Activated naive CD8-positive, alpha-beta T cell treated with anti-CD3 and anti-CD28 coated beads, Interleukin-2, amount 50 U/mL, for 16 hours (primary cell): ENCODE measurements around the gene CCR7.
"Not testable (repeated sequence)": the region's sequence is repeated elsewhere in the genome, so short reads cannot be mapped to it uniquely, and the experiment has no call there.

Experiments used
- DNase-seq: peaks from one replicate; pipeline ENCODE4 v3.0.0-alpha.2; 2020; ENCODE audit warnings: low read depth, low spot score

CCR7 gene

DNA sequence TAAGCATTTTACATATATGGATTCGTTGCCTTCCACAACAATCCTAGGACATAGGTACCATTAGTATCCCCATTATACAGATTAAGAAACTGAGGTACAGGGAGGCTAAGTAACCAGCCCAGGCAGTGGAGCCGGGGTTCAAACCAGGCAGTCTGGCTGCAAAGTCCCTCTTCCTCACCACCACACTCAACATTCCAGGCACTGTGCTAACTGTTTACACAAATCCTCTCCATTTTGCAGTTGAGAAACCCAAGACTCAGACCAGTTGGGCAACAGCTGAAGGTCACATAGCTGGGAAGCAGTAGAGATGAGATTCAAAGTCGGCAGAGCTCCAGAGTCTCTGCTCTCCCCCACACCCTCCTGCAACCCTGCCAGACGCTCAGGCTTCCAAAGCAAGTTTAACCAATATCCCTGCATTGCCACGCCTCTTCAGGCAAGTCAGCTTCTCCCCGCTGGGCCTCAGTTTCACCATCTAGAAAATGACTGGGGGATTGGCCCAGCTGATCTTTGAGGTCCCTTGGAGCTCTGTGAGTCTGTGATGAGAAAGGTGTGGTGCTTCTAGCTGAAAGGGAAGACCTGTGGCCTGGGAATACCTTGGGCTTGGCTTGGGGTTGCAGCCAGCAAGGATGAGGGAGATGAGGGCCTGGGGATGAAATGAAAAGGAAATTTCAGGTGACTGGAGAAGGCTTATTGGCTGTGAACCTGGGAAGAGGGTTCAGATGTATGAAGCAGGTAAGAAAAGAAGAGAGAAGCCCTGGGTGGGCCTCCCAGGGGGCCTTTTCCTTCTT, 14.0 kb downstream of the CCR7 start:
- DNase-seq, result no peak

GRCh38 chr17:40550608-40551007, 14.7 kb downstream of the CCR7 start:
- no peak for DNase-seq

GRCh38 chr17:40548982-40549685, 16.1 kb downstream of the CCR7 start:
- DNase-seq, result no peak

- DNase-seq, result no peak
Observed at GRCh38 chr17:40548491-40548981, 16.7 kb downstream of the CCR7 start.

GRCh38 chr17:40547785-40548478, 17.3 kb downstream of the CCR7 start:
- no peak for DNase-seq

DNA sequence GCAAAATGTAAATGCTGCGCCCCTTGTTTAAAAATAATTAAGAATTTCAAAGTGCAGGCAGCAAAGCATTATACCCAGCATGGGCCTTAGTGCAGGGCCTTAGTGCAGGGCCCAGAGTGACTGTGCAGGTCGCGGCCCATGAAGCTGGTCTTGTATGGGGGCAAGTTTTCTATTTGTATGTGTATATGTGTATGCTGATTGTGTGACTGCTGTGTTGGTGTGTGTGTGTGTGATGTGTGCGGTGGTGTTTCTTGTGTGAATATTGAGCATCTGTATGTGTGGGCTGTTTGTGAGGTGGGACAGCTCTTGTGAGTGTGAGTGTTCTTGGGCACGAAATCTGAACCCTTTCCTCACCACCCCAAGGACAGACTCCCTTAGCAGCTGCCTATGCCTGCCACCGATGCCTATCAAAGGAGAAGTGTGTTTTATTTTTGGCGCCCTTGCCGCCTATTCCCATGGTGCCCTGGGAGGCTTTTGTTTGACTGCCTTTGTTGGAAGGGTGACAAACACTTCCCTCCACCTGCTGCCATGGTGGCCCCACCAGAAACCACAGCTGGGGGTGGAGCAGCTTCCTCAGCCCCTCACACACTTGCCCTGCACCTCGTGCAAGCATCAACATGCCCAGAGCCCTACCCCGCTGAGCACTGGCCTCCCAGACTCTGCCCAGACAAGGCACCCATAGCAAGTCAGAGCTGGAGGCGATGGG, 18.0 kb downstream of the CCR7 start:
- no peak for DNase-seq

DNA sequence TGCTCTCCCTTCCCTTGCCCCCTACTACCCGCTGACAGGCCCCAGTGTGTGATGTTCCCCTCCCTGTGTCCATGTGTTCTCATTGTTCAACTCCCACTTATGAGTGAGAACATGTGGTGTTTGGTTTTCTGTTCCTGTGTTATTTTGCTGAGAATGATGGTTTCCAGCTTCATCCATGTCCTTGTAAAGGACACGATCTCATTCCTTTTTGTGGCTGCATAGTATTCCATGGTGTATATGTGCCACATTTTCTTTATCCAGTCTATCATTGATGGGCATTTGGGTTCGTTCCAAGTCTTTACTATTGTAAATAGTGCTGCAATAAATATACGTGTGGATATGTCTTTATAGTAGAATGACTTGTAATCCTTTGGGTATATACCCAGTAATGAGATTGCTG, 18.8 kb downstream of the CCR7 start:
- DNase-seq, result not testable (repeated sequence)

DNA sequence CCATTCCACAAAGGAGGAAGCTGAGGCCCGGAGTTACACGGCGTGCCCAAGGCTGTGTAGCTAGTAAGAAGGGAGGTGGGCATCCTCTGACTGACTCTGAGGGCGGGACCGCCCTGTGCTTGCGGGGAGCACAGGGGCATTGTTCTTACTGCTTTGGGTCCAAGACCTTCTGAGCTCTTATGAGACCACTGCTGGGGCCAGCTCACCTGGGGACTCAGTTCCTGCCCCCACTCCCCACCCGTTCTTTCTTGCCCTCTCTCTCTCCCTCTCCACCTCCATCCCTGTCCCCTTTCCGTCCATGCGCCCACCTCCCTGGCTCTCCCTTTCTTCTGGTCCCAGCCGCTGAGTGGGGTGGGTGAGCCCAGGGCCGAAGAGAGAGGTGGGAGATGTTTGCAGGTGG, 19.6 kb downstream of the CCR7 start:
- DNase-seq, result no peak

GRCh38 chr17:40542558-40543411, 22.5 kb downstream of the CCR7 start:
- DNase-seq, result no peak

DNA sequence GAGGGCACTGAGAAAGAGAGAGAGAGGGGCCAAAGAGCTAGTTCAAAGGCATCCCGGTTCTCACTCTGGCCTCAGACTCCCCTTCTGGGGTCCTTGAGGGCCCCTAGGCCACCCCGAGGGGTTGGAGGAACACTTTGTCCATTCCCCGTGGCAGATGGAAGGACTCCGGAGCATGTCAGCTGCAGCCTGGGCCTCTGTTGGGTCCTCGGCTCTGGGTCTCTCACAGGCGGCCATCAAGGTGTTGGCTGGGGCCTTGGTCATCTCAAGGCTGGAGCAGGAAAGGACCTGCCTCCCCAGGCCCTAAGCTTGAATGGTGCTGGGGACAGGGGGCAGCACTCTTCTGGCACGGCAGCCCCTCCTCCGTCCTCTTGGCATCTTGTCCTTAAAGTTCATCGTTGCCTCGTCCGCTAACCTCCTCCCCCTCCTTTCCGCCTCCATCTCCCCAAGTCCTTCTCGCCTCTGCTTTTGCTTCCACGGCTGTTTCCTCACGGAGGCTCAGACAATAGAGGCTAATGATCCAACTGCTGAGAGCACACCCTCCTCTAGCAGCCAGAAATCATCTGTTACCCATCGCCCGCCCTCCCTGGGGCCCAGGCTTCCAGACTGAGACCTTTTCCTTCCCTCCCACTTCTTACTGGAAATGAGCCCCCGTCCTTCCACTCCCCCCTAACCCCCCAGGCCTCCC, 23.3 kb downstream of the CCR7 start:
- DNase-seq, result no peak

DNA sequence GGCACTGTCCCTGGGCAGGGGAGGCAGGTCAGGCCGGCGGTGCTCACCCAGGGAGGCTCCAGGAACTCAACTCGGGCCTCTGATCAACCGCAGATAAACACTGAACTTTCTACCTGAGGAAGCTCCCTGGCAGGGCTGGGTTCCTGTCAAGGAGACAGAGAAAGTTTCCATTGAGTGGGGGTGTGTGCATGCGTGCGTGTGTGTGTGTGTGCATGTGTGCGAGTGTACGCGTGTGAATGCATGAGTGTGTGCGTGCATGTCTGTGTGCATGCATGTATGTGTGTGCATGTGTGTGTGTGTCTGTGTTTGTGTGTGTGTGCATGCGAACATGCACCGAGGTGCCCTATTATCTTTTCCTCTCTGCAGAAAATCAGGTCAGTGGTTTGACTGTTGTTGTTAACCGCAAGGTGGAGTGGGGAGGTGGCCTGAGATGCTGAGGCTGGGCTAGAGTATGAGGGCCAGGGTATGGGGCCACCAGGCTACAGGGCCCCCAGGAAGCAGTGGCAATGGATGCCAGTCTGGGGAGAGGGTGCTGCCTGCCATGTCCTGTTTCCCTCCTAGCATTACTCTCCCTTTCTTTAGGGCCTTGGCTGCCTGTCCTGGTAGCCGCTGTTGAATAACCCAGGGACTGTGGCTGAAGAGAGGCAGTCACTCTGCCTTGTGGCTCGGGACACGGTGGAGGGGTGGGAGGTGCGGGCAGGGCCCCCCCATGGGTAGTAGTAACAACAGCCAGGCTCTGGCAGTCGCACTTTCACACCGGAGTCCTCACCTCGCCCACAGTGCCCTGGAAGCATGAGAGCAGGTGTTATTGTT, 24.0 kb downstream of the CCR7 start:
- DNase-seq, result no peak

DNA sequence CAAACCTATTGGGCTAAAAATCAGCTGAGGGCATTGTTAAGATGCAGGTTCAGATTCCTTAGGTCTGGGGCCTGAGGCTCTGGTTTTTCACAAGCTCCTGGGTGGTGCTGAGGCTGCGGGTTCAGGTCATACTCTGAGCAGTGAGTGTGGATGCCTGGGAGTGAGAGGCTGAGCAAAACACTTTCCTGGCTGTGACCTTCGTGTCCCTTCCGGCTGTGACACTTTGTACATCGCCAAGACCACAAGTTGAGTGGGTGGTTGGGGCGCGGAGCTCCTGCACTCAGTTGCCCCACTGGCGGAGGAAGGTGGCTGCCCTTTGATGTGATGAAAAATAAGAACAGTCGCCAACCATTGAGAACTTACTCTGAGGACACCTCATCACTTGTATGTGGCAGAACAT, 24.8 kb downstream of the CCR7 start:
- no peak for DNase-seq

DNA sequence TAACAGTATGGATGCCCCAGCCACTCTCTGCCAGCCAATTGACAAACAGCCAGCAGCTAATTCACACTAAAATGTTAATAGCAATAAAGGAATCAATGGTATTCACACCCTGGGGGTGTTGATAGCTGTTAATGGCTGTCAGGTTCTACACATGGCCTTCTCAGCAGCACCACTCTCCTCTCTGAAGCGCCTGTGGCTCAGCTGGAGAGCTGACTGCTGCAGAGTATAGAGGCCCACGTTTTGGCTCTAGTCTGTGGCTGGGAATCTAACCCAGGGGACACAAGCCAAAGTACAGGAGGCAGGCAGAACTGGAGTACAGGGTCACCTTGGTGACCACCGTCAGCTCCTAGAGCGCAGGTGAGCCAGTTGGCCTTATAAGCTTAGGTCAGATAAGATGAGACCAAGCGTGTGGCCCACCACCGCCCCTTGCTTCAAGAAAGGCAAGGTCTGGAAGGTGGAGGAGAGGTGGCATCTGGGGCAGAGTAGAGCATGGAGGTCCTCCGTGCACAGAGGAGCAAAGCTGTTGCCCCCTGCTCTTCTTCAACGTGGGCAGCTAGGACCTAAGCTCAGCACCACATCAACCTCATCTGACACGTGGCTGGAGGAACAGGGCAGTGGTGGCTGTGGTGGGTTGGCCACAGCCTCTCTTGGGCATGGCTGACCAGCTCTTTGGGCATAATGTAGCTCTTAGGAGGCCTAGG, 25.4 kb downstream of the CCR7 start:
- DNase-seq, result no peak

DNA sequence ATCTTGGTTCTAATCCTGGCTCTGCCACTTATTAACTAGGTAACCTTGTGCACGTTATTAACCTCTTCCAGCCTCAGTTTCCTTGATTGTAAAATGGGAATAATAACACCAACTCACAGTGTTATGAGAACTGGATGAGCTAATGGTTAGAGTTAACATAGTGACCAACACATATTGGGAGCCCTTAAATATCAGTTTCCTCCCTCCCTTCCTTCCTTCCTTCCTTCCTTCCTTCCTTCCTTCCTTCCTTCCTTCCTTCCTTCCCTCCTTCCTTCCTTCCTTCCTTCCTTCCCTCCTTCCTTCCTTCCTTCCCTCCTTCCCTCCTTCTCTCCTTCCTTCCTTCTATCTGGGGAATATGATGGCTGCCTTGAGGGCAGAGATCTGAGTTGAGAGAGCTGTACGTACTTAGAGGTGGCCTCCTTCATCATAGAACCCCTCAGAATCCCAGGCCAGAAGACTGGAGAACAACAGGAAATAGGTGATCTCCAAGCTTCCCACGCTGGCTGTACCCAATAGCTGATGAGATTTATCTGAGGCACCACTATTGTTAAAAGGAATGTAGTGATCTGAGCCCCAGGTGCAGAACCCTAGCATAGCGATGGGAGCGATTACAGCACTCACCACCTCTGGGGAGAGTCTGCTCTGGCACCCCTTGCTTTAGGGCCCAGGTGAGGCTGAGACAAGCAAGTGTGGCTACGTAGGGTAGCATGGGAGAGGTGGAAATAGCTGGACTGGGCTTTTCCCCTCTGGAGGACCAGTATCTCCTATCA, 26.2 kb downstream of the CCR7 start:
- no peak for DNase-seq

- no peak for DNase-seq
Observed at GRCh38 chr17:40538019-40538935, 27.0 kb downstream of the CCR7 start.

DNA sequence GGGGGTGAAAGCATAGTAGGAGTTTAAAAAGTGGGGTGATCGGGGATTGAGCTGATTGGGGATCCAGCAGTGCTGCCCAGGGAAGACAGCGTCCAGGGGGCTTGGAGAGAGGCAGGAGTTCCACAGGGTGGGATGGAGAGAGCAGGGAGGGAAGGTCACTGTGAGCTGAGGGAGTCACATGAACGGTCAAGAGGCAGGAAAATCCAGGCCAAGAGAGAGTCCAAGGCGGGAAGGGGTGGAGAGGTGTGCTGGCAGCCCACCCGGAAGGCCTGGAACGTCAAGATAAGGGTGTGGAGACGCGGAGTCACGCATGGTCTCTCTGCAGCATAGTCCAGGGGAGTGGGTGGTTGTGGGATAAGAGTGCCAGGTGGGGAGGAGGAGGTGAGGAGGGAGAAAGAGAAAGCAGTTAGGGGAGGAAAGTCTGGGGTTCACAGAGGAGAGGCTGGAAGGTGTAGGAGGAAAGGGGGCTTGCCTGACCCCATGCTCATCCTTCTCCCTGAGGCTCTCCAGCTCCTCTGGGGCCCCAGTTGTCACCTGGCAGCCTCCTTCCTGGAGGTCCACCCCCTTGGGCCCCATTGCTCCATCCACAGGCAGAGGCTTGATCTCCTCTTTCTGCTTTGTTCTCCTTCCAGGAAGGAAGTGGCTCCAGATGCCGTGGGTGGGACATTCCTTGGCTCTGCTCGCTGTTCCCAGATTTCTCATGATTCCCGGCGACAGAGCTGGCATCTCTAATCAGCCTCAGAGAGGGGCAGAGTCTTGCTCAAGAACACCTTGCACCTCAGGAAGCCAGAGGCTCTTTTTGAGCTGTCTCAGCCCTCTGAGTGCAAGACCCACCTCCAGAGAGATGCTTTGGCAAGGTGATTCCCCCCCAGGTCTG, 28.7 kb downstream of the CCR7 start:
- no peak for DNase-seq
